Neural cell (in vitro differentiated cells): ENCODE data around the gene HTR7.
"Not testable (repeated sequence)": the region's sequence is repeated elsewhere in the genome, so short reads cannot be mapped to it uniquely, and the experiment has no call there.

Source experiments
- EP300 ChIP-seq: fragments of 450-650 bp; conservative IDR thresholded peaks from 2 replicates; pipeline ENCODE4 v1.6.1; 2014; ENCODE audit warnings: antibody characterized with exemption, mild to moderate bottlenecking, moderate library complexity; ENCODE audit not compliant: poor library complexity, severe bottlenecking
- EZH2 ChIP-seq: fragments of 200-600, 300-800 bp; shearing (Covaris generic), sonication (generic); IDR thresholded peaks from 2 replicates; pipeline ENCODE4 v1.6.1; 2014; ENCODE audit warnings: antibody characterized with exemption, low read length, borderline replicate concordance, mild to moderate bottlenecking; ENCODE audit not compliant: insufficient read depth, poor library complexity, severe bottlenecking
- POLR2AphosphoS5 ChIP-seq: IDR thresholded peaks from 2 replicates; pipeline ENCODE4 v1.6.1; 2012
- TAF1 ChIP-seq: IDR thresholded peaks from 2 replicates; pipeline ENCODE4 v1.6.1; 2012; ENCODE audit warnings: low read depth
- TF ChIP-seq, protein P1 (sequence below): fragments of 450-650 bp; IDR thresholded peaks from 2 replicates; pipeline ENCODE4 v1.5.1; 2014; ENCODE audit warnings: antibody characterized with exemption, mild to moderate bottlenecking, moderate library complexity; ENCODE audit not compliant: poor library complexity, severe bottlenecking
- TF ChIP-seq, protein P2 (sequence below): IDR thresholded peaks from 2 replicates; pipeline ENCODE4 v1.6.1; 2012; ENCODE audit warnings: borderline replicate concordance

DNA sequence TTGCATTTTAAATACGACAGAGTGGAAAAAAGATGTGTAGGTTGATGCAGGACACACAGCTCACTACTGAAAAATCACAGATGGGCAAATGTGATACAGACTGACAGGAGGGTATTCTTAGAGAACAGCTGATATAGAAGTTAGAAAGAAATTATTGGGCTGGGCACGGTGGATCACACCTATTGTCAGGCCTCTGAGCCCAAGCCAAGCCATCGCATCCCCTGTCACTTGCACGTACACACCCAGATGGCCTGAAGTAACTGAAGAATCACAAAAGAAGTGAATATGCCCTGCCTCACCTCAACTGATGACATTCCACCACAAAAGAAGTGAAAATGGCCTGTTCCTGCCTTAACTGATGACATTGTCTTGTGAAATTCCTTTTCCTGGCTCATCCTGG is 50.7 kb downstream of the HTR7 start:
- TF ChIP-seq, protein P1, sequence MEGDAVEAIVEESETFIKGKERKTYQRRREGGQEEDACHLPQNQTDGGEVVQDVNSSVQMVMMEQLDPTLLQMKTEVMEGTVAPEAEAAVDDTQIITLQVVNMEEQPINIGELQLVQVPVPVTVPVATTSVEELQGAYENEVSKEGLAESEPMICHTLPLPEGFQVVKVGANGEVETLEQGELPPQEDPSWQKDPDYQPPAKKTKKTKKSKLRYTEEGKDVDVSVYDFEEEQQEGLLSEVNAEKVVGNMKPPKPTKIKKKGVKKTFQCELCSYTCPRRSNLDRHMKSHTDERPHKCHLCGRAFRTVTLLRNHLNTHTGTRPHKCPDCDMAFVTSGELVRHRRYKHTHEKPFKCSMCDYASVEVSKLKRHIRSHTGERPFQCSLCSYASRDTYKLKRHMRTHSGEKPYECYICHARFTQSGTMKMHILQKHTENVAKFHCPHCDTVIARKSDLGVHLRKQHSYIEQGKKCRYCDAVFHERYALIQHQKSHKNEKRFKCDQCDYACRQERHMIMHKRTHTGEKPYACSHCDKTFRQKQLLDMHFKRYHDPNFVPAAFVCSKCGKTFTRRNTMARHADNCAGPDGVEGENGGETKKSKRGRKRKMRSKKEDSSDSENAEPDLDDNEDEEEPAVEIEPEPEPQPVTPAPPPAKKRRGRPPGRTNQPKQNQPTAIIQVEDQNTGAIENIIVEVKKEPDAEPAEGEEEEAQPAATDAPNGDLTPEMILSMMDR, result not testable (repeated sequence)
- not testable (repeated sequence) for TF ChIP-seq EZH2, POLR2AphosphoS5, TAF1, EP300
- TF ChIP-seq, protein P2, sequence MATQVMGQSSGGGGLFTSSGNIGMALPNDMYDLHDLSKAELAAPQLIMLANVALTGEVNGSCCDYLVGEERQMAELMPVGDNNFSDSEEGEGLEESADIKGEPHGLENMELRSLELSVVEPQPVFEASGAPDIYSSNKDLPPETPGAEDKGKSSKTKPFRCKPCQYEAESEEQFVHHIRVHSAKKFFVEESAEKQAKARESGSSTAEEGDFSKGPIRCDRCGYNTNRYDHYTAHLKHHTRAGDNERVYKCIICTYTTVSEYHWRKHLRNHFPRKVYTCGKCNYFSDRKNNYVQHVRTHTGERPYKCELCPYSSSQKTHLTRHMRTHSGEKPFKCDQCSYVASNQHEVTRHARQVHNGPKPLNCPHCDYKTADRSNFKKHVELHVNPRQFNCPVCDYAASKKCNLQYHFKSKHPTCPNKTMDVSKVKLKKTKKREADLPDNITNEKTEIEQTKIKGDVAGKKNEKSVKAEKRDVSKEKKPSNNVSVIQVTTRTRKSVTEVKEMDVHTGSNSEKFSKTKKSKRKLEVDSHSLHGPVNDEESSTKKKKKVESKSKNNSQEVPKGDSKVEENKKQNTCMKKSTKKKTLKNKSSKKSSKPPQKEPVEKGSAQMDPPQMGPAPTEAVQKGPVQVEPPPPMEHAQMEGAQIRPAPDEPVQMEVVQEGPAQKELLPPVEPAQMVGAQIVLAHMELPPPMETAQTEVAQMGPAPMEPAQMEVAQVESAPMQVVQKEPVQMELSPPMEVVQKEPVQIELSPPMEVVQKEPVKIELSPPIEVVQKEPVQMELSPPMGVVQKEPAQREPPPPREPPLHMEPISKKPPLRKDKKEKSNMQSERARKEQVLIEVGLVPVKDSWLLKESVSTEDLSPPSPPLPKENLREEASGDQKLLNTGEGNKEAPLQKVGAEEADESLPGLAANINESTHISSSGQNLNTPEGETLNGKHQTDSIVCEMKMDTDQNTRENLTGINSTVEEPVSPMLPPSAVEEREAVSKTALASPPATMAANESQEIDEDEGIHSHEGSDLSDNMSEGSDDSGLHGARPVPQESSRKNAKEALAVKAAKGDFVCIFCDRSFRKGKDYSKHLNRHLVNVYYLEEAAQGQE, result not testable (repeated sequence)
